ENCODE data around the gene SPC25. TPM values are rescaled to one million over a fixed set of nuclear protein-coding genes. Genes with fewer than 3 reads are reported as not detected.
"Not testable (repeated sequence)": the region's sequence is repeated elsewhere in the genome, so short reads cannot be mapped to it uniquely, and the experiment has no call there.

Gene SPC25
- total RNA-seq, 1 donor from 2014 or later, result 0.79 TPM

DNA sequence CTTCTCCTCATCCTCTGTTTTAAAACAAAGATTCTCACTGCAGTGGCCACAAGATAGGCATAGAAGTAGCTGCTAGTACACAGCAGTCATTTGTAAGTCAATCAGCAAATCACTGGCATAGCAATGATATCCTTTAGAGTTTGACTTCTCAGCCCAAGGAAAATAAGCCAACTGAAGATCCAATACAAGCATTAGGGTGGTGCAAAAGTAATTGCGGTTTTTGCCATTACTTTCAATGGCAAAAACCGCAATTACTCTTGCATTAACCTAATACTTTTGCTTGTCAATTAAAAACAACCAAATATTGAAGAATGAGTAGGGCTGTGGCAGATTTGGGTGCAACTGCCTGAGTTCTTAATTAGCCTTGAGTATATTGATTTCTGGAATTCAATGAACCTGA is 13.7 kb upstream of the SPC25 start:
- no peak for DNase-seq (ENCODE audit: low read depth in 2 of 2)

DNA sequence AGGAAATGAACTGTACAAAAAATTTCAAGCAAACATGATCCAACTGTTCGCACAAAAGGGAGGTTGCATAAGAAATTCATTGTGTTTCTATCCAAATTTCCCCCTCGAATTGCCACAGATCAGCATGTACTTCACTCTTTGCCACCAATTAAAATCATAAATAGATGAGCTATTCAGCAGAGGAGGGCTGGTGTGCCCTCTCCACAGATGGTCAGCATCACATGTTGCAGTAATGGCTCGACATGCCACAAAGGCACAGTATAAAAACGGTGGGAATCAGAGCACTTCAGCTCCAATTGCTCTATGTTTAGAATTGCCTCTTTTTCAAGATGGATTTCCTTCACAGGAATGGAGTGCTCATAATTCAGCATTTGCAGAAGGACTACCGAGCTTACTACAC is 10.8 kb upstream of the SPC25 start, which contains the start of gene G6PC2:
TSS of gene G6PC2 (plus strand) at position 289 of the 400 bp plus-strand sequence. CDS start at position 330, 41 bp downstream.
- no peak for DNase-seq (ENCODE audit: low read depth in 2 of 2)

DNA sequence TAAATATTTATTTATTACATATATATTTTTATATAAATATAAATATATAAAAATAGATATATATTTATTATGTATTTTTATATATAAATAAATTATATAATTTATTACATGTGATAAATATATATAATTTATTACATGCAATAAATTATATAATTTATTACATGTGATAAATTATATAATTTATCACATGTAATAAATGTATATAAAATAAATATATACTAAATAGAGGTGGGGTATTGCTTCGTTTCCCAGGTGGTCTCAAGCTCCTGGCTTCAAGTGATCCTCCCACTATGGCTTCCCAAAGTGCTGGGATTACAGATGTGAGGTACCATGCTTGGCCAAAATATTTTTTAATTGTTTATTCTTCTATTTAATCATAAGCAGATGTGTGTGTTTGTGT is 7.2 kb upstream of the SPC25 start:
- DNase-seq (ENCODE audit: low read depth in 2 of 2), result no peak

DNA sequence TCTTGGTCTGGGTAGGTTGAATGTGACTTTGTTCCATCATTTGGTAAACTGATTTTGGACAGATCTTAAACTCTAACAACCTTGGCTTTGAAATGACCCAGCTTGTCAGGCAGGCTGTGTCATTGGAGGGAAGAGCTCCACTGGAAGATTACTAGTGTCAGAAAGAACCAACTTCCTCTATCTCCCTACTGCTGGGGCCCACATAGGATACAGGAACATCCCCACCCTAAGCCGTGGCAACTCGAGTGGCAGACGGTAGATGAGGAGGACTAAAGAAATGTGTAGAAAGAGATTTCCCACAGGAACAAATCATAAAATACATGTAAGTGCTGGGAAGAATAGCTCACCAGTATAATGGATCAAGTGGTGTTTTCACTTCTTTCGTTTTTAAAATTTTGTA is 6.6 kb upstream of the SPC25 start:
- DNase-seq (ENCODE audit: low read depth in 2 of 2), result no peak

DNA sequence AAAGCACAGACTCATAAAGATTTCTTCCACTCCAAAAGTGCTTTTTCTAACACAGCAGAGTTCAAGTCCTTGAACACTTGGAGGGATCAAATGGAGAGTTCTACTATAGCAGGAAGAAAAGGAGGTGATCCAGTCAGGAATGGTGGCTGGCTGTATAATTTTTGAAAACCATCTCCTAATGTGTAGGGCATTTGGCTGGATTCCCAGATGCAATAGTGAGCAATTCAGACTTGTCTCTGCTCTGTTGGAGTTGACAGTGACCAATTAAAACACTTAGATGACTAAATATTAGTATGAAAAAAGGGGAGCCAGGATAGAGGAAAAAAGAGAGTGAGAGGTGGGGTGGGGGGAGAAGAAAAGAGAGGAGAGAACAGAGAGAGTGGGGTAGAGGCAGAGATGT is 5.5 kb upstream of the SPC25 start:
- peak in 1 of 2 donors; percentile 5 for DNase-seq (ENCODE audit: low read depth in 2 of 2)

DNA sequence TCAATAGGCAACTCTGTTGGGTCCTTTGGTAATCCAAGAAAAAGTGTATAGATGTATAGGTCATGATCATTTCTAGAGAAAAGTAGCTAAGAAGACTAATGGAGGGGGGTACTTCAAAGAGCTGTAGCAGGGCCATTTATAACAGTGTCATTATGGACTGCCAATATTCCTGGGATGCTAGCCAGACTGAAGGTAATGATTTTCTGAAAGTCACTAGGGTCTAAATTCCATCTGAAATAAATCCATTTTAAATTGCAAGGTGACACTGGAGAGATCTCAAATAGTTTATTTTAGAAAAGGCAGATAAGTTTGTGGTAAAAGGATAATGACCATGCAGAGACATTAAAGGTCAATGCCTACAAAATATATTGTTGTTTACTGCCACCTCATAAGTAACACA is 4.5 kb upstream of the SPC25 start:
- no peak for DNase-seq (ENCODE audit: low read depth in 2 of 2)

DNA sequence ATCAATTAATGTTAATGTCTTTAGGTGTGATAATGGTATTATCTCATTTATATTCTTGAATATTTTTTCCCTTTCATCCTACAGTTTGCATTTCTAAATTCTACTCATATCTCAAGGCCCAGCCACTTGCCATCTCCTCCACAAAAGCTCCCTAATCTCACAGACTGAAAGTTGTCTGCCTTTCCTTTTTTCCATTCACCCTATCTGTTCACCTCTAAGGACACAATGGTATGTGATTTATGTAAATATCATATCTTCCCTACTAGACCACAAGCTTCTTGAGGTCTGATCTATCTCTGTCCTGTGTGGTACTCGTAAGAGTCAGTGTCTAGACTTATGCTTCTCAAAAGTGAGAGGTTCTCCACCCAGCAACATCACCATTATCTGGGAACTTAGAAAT is 3.9 kb upstream of the SPC25 start:
- no peak for DNase-seq (ENCODE audit: low read depth in 2 of 2)

DNA sequence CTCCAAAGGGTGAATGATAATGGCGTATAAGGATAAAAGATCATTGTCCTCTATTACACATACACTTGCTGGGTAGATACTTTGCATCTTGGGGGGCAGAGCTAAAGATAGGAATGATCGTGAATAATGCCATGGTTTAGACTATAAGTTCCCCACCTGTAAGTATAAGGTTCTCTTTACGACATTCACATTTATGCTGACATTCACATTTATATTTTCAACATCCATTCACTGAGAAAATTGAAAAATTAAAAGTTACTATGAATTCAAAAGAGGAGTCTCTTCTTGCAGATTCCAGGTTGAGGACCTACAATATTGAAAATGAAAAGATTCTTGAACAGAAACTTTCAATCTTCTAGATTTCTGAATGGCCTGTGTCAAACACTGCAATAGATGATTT is 2.1 kb upstream of the SPC25 start:
- DNase-seq (ENCODE audit: low read depth in 2 of 2), result no peak

DNA sequence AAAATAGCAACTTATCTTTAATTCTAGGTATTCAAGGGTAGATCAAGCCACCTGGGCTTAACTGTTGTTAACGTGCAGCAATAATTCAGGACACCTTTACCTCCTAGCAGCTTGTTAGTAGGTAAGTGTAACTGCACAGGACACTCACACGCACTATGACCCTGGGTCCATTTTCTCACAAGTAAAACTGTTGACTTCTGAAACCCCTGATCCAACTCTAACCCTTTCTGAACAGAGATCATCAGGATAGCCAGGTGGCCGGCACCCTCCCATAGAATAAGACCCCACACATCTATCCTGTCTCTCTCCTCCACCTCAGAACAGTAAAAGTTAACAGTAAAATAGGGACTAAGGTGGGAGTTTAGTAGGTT is 610 bp downstream of the SPC25 start:
- no peak for DNase-seq (ENCODE audit: low read depth in 2 of 2)

DNA sequence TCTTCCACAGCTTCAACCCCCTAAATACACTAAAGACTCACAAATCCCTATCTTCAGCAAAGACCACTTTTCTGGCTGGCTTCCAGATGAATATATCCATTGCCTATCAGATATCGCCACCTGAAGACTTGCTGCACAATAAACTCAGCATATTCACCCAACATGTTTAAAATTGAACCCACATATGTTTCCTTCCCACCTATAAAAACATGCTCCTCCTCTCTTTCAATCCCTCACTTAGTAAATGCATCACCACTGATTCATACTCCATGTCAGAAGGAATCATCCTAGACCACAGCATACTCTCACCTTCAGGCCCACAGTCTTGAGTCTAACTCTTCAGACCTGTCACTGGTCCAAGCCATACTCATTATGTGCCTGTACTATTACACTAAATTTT is 5.3 kb downstream of the SPC25 start:
- DNase-seq (ENCODE audit: low read depth in 2 of 2), result peak in 1 of 2 donors; percentile 5

DNA sequence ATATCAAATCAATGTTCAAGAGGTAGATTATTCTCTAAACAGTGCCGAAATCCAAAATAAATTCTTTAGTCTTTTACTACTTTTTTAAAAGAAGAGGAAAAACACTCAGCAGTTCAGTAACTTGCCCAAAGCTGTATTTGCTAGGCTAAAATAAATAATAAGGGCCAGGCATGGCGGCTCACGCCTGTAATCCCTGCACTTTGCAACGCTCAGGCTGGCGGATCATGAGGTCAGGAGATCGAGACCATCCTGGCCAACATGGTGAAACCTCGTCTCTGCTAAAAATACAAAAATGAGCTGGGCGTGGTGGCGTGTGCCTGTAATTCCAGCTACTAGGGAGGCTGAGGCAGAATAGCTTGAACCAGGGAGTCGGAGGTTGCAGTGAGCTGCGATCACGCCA is 8.1 kb downstream of the SPC25 start:
- DNase-seq (ENCODE audit: low read depth in 2 of 2), result not testable (repeated sequence)

DNA sequence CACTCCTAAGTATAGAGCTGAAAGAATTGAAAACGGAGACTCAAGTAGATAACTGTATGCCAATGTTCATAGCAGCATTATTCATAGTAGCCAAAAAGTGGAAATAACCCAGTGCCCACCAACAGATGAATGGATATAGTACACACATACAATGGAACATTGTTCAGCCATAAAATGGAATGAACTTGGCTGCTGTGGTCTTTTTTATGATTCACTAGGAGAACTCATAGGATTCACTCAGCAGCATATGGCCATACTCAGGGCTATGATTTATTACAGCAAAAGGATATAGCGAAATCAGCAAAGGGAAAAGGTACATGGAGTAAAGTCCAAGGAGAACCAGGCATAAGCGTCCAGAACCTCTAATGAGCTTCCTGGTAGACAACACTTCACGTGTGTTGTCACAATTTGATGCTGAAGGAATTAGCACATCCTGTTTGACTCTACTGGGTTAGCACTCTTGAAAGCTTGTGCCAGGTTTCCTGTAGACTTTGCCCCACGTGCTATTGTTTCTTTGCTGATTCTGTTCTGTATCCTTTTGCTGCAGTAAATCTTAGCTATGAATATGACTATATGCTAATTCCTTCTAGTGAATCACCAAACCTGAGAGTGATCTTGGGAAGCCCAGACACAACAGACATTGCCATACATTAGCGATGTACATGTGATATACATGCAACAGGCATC is 15.7 kb downstream of the SPC25 start:
- DNase-seq (ENCODE audit: low read depth in 2 of 2), result peak in 1 of 2 donors; percentile 9

DNA sequence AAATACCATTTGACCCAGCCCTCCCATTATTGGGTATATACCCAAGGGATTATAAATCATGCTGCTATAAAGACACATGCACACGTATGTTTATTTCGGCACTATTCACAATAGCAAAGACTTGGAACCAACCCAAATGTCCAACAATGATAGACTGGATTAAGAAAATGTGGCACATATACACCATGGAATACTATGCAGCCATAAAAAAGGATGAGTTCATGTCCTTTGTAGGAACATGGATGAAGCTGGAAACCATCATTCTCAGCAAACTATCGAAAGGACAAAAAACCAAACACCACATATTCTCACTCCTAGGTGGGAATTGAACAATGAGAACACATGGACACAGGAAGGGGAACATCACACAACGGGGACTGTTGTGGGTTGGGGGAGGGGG is 19.4 kb downstream of the SPC25 start:
- not testable (repeated sequence) for DNase-seq (ENCODE audit: low read depth in 2 of 2)

DNA sequence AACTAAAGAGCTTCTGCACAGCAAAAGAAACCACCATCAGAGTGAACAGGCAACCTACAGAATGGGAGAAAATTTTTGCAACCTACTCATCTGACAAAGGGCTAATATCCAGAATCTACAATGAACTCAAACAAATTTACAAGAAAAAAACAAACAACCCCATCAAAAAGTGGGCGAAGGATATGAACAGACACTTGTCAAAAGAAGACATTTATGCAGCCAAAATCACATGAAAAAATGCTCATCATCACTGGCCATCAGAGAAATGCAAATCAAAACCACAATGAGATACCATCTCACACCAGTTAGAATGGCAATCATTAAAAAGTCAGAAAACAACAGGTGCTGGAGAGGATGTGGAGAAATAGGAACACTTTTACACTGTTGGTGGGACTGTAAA is 19.9 kb downstream of the SPC25 start:
- DNase-seq (ENCODE audit: low read depth in 2 of 2), result not testable (repeated sequence)

DNA sequence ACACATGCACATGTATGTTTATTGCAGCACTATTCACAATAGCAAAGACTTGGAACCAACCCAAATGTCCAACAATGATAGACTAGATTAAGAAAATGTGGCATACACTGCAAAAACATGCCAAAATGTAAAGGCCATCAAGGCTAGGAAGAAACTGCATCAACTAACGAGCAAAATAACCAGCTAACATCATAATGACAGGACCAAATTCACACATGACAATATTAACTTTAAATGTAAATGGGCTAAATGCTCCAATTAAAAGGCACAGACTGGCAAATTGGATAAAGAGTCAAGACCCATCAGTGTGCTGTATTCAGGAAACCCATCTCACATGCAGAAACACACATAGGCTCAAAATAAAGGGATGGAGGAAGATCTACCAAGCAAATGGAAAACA is 23.1 kb downstream of the SPC25 start:
- not testable (repeated sequence) for DNase-seq (ENCODE audit: low read depth in 2 of 2)

DNA sequence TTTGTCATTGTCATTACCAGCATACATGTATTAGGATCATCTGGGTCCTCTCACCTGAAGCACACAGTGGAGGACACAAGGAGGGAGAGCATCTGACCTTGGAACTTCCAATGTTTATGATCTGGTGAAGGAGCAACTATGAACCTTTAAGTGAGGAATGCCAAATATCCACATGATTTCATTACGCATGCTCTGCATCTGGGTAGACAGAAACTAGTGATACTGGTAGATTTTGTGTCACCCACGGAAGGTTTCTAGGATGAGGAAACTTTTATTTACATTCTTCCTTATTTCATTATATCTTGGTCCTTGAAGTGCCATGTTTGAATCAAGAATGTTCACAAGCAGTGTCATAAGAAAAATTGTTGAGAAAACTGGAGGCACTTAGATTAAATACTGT is 32.1 kb downstream of the SPC25 start:
- DNase-seq (ENCODE audit: low read depth in 2 of 2), result no peak

DNA sequence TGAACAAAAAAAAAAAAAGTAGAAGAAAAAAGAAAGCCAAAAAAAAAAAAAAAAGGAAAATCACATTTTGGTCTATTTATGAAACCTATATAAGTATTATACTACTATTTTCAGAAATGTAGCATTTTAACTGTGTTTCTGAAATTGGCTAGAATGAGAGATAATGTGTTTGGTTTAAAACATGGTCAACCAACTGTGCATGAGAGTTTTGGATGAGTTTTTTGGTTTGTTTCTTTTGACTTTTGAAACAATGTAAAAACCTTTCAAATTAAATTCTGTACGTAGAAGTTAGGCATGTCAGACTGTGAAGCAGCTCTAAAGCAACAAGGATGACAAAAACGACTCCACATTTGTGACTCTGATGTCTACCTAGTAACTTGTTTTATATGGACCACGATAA is 34.6 kb downstream of the SPC25 start:
- DNase-seq (ENCODE audit: low read depth in 2 of 2), result no peak

DNA sequence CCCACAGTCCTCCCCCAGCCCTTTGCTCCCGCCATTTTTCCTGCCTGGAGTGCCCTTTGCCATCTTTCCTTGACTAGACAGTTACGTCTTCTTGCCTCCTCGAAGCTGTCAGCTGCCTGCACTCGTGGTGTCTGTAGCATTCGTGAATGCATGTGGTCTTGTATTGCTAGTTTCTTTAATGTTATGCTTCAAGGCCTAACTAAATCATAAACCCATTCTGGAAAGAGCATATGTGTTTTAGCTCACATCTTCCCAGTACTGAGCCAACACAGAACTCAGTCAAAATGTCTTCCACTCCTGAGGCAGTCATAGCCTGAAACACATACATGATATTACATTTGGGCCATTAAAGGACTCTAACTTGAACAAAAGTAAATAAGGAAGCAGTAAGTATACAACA is 35.6 kb downstream of the SPC25 start:
- DNase-seq (ENCODE audit: low read depth in 2 of 2), result no peak

DNA sequence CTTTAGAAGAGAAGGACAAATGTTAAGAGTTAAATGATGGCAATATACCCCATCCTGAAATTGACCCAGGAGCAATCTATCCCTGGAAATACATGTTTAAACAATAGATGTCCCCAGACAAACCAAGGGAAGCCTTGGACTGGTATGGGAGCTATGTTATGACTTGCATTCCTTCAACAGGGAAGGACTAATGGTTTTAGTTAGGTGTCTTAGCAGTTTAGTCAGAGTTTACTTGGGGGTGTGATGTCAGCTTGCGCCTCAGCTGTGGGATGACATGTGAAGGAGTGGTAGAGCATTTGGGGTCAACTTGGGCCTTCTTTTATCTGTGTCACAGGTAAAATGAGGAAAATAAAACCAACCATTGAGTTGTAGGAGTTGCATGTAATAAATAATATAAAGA is 36.8 kb downstream of the SPC25 start:
- no peak for DNase-seq (ENCODE audit: low read depth in 2 of 2)

DNA sequence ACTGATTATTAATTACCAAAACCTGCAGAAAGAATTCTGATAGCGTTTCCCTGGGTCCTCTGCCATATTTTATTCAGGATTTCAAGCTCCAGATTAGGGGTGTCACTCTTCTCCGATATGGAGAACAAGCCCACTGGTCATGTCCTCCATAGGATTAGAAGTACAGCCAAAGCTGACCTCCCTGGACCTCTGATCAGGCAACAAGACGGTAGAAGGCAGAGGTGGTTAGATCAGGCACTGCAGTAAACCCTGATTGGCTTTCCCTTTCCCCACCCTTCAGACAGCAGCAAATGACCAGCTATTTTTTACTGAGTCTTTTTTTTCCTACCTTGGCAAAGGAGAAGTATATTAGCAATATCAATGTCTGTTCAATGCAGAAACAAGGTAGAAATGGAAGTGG is 37.7 kb downstream of the SPC25 start:
- DNase-seq (ENCODE audit: low read depth in 2 of 2), result no peak

DNA sequence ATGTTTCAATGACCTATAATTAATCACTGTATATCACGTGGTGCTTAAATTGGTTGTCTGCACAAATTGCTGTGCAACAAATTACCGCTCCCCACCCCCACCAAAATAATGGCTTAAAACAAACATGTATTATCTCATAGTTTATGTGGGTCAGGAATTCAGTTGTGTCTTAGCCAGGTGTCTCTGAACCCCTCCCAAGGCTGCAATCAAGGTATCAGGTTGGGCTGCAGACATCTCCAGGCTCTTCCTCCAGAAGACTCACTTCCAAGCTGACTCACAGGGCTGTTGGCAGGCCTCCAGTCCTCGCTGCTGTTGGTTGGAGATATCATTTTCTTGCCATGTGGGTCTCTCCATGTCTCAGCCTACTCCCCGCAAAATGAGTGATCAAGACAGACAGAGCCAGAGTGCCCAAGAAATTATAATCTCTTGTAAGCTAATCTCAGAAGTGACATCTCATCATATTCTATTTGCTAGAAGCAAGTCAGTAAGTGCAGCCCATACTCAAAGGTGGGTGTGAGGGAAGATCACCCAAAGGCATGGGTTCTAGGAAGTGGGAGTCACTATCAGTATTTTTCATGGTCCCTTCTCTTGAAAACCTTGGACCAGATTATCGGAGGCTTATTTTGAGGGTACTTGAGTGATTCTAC is 38.4 kb downstream of the SPC25 start:
- DNase-seq (ENCODE audit: low read depth in 2 of 2), result peak; percentile 16 to 92

DNA sequence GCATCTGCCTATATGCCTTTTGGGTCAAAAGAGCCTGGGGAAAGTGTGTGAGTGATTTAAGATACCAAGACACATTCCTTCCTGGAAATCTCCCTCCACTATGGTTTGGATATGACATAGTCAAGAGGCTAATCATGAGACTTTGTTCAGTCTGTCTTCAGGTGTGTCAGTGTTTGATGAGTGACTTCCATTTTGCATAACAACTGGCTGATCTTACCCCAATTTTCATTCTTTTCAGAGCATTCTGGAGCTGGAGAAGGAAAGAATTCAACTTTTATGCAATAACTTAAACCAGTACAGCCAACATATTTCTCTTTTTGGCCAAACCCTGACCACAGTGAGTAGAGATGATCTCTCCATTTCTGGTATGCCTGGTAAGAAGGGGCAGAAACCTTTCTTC is 39.4 kb downstream of the SPC25 start:
- DNase-seq (ENCODE audit: low read depth in 2 of 2), result no peak

DNA sequence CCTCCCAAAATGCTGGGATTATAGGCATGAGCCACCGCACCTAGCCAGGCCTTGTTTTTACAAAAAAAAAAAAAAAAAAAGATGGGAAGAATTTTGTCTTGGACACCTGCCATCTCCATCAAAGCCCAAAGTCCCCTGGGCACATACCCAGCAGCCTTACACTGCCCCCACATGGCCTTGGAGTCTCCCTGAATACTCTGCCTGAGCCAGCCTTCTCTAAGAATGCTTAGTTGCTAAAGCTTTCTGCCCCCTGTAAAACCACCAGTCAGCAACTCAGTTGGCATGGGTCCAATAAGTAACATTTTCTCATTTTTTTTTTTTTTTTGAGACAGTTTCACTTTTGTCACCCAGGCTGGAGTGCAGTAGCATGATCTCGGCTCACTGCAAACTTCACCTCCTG is 40.6 kb downstream of the SPC25 start:
- peak; percentile 35 to 66 for DNase-seq (ENCODE audit: low read depth in 2 of 2)

All from lung microvascular endothelial cell (primary cell).